Gastroesophageal sphincter (tissue), 3 donors: ENCODE results near the gene FOXN3.

ENCODE experiments used
- EP300 ChIP-seq: sonication (generic); formaldehyde crosslinking; IDR thresholded peaks from one replicate; pipeline ENCODE4 v1.6.1; 2017; ENCODE audit warnings: antibody characterized with exemption, mild to moderate bottlenecking
- POLR2A ChIP-seq, 2 donors: fragments of 450-650 bp; IDR thresholded peaks; one replicate each; pipeline ENCODE4 v1.6.1; 2017; ENCODE audit warnings: antibody characterized with exemption in 2 of 2, mild to moderate bottlenecking in 2 of 2, moderate library complexity in 1 of 2
- POLR2AphosphoS5 ChIP-seq: sonication (generic); formaldehyde crosslinking; IDR thresholded peaks from one replicate; pipeline ENCODE4 v1.6.1; 2017; ENCODE audit warnings: antibody characterized with exemption
- TF ChIP-seq, protein P1 (sequence below), 4 experiments: fragments of 200-600 bp in 2 of 4; fragments of 450-650 bp in 2 of 4; sonication (generic) in 1 of 4; IDR thresholded peaks; one replicate each; pipeline ENCODE4 v1.5.1; 2017 to 2019; ENCODE audit warnings: antibody characterized with exemption in 4 of 4, mild to moderate bottlenecking in 2 of 4, moderate library complexity in 2 of 4

- TF ChIP-seq, protein P1, sequence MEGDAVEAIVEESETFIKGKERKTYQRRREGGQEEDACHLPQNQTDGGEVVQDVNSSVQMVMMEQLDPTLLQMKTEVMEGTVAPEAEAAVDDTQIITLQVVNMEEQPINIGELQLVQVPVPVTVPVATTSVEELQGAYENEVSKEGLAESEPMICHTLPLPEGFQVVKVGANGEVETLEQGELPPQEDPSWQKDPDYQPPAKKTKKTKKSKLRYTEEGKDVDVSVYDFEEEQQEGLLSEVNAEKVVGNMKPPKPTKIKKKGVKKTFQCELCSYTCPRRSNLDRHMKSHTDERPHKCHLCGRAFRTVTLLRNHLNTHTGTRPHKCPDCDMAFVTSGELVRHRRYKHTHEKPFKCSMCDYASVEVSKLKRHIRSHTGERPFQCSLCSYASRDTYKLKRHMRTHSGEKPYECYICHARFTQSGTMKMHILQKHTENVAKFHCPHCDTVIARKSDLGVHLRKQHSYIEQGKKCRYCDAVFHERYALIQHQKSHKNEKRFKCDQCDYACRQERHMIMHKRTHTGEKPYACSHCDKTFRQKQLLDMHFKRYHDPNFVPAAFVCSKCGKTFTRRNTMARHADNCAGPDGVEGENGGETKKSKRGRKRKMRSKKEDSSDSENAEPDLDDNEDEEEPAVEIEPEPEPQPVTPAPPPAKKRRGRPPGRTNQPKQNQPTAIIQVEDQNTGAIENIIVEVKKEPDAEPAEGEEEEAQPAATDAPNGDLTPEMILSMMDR (IDR thresholded peaks at IDR 0.05), result no peak
- TF ChIP-seq POLR2A (IDR thresholded peaks at IDR 0.05) (no peak), POLR2AphosphoS5 (no peak), EP300 (no peak)
Measured at GRCh38 chr14:89356927-89357326, 60.1 kb downstream of the FOXN3 start.
